ENCODE data around the gene RNF8.

GRCh38 chr6:37362101-37362828 is 8.5 kb downstream of the RNF8 start:
- TF ChIP-seq POU6F1 (CRISPR knock-in tag; IDR thresholded peaks at IDR 0.05; ENCODE audit: borderline replicate concordance, low read depth), result no peak
- TF ChIP-seq PATZ1 (CRISPR knock-in tag; IDR thresholded peaks at IDR 0.05; ENCODE audit: borderline replicate concordance), result no peak
